DMS79 treated with DMSO at 0.1 percent for 48 hours (cell line): ENCODE results near the gene EPHA2.
A peak's percentile ranks its signal among the peaks of the same experiment; 100 is the strongest.
"Not testable (repeated sequence)": the region's sequence is repeated elsewhere in the genome, so short reads cannot be mapped to it uniquely, and the experiment has no call there.

Source experiments
- DNase-seq: peaks from one replicate; lab custom pipeline; 2025; lab: John Stamatoyannopoulos, UW

Gene EPHA2

DNA sequence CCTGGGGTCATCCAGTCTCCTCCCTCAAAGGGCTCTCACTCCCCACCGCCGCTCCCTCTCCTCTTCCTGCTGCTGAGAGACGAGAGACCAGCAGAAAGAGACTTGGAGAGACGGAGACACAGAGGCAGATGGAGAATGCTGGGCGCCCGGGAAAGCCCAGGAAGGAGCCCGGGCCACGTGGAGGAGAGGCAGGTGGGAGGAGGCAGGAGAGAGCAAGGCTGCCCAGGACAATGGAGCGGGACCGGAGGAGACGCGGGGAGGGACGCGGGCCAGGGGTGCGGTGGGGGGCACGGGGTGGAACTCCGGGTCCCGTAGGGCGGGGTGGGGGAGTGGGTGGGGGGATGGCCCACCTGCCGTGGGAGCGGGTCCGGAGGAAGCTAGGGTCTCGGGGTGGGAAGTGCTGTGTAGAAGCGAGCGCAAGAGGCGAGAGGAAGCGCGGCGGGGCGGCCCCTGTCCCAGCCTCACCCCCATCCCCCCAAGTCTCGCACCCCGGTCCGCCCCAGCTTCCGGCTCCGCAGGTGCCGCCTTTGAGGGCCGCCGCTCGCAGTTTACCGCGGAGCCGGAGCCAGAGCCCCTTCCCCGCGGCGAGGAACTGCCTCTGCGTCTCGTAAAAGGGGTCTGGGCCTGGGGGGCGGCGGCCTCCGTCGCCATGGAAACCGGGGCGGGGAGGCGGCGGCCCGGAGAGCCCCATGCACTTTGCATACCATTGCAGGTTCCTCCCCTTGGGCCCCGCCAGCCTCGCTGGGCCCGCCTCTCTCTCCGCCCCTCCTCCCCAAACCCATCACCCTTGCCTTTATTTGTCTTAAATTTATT is 11.7 kb upstream of the EPHA2 start:
- DNase-seq: no peak

DNA sequence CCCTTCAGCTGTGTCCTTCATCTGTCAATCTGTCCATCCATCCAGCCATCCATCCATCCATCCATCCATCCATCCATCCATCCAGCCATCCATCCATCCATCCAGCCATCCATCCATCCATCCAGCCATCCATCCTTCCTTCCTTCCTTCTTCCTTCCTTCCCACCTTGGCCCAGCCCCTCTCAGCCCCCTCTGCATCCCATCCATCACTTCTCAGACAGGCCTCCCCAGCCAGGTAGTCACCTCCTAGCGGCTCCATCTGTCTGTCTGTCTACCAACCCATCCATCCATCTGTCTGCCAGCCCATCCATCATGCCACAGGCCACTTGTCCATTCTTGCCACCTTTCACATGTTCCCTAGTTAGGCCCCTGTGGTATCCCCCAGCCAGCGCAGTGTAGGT is 10.2 kb upstream of the EPHA2 start:
- DNase-seq: no peak

DNA sequence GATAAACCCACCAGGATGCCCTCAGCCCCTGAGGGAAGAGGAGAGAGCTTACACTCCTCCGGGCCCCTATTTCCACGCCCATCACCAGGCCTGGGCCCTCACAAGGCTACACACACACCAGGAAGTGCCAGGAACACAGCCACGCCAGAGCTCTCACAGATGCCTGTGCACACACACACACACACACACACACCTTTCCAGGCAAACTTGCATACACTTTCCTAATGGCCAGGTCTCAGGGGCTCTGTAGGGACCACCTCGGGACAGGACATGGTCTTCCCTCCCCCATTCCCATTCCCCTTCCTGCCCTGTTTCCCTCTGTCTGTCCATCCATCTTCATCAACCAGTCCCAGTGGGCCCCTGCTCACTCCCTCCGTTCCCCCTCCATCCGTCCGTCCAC is 9.7 kb upstream of the EPHA2 start:
- no peak for DNase-seq

DNA sequence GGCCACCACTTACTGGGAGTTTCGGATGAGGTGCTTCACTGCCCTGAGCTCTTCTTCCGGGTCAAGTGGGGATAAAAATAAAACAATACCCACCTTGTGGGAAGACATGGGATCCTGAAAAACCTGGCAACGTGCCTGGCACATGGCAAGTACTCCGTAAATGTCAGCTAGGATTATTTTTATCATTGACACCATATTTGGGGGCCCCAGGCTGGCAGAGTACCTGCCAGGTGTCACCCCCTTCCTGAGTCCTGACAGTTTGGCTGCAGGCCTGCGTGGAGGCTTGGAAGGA is 9.2 kb upstream of the EPHA2 start:
- no peak for DNase-seq

DNA sequence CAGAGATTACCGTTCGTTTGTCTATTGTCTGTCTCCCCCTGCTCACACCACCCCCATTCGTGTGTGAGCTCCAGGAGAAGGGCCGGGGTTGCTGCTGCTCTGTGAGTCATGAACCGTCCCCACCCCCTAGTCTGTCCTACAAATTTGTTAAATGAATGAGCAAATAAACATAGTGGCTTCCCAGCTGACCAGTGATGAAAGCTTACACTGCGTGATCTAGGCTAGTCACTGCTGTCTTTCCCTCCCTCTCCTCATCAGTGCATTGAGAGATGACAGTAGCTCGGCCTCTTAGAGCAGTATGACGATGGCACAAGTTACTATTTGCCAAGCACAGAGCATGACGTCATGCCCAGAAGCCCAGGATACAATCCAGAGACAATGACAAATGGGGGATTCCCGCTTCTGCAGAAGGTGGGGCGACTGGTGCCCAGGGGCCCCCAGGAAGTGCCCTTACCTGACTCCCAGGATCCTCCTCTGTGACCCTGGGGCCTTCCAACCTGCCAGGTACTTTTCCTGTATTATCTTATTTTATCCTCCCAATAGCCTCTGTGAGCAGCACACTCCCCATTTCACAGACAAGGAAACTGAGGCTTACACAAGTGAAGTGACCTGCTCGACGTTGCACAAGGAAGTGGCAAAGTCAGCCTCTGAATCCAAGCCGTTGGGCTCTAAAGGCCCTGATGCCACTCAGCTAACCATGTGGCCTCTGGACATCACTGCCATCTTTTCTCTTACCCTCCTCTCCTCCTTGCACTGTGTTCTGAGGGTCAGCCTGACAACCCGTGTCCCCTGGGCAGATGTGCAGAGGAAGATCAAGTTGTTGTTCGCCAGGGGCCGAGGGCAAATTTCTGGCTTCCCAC is 8.6 kb upstream of the EPHA2 start:
- no peak for DNase-seq

DNA sequence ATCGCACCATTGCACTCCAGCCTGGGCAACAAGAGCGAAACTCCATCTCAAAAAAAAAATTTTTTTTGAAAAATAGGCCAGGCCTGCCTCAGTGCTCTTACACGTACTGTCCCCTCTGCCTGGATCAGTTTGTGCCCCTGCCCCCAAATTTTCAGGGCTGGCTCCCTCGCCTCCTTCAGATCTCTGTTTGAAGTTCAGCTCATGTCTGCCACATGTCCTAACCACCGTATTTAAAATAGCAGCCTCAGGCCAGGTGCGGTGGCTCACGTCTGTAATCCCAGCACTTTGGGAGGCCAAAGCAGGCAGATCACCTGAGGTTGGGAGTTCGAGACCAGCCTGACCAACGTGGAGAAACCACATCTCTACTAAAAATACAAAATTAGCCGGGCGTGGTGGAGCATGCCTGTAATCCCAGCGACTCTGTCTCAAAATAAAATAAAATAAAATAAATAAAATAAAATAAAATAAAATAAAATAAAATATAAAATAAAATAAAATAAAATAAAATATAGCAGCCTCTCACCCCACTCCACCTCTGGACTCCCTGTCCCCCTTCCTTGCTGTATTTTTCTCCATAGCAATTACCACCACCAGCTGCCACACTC is 7.8 kb upstream of the EPHA2 start:
- not testable (repeated sequence) for DNase-seq

DNA sequence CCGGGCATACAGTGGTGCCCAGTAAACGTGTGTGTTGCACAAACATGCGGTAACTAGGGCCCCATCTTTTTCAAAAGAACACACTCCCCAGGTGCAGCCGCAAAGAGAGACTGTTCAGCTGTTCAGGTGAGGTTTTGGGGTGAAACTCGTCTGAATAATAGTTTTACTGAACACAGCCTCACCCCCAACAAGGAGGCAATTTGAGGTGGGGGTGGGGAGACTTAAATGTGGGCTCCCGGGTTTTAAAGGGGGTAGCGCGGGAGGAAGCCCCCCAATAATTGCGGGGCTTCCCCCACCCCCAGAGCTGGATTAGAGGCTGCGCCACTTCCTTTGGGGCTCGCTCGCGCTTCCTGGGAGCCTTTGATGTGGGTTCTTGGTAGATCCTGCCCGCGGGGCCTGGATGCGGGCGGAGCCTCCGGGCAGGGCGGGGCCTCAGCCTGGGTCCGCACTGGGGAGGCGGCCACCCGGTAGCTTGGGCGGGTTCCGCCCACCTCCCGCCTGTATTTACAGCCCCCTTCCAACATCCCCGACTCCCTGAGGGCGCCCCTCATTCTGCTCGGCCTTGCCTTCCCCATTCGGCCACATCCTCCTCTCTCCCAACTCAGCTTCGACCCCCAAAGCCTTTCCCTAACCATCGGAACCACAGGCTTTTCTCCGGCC is 6.4 kb upstream of the EPHA2 start:
- no peak for DNase-seq

DNA sequence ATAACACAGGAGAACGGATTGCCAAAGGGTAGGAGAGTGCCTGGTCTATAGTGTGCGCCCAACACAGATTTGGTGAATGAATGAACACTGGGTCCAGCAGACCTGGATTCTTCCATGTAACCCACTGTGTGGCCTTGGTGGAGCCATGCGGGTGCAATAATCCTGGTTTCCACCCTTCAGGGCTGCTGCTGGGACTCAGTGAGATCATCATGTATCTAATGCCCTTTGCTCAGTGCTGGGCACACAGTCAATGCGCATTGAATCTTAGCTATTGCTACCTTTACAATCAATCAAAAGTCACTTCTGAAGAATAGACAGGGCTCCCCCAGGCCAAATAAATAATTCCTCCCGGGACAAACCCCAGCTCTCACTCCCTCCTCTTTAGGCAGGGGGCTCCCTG is 5.8 kb upstream of the EPHA2 start:
- DNase-seq: no peak

DNA sequence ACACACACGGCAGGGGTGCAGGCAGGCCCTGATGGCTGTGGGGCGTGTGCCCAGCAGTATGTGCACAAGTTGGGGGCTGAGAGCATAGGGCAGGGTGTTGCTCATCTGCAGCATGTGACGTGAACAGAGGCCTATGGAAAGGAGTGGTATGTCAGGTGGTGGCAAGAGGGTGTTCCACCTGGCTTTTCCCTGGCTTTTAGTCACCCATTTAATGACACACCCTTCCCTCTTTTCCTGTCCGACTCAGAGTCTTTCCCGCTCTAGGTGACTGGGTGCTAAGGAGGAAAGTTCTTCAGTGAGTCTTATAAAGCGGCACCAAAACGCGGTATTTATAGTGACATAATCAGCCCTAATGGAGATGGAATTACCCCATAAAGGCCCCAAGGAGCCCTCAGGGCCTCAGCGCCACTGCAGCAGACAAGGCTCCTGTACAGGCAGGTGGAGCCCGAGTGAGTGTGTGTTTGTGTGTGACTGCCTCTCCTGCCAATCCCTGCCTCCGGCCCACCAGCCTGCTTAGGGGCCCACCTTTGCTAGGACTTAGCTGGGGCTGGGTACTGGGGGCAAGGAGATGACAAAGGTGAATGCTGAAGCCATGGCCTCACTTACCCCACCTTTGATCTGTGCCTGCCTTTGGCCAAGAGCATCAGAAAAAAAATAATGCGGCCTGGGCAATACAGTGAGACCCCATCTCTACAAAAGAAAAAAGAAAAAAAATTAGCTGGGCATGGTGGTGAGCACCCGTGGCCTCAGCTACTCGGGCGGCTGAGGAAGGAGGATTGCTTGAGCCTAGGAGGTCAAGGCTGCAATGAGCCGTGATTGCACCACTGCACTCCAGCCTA is 3.3 kb upstream of the EPHA2 start:
- DNase-seq: no peak

DNA sequence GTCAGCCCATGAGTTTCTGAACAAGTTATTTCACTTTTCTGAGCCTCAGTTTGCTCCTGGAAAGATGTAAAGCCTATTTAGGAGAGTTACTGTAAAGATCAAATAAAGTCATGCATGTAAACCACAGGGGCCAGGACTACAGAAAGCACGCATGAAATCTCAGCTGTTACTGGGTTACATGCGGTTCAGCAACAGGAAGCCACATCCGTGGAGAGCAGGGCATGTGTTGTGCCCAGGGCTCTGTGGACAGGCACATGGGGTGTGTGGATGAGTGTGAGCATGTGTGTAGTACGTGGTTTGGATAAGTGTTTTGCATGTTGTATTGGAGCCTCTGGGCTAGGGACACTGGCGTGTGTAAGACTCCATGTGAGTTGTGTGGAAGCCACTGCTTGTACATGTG is 2.2 kb upstream of the EPHA2 start:
- no peak for DNase-seq

DNA sequence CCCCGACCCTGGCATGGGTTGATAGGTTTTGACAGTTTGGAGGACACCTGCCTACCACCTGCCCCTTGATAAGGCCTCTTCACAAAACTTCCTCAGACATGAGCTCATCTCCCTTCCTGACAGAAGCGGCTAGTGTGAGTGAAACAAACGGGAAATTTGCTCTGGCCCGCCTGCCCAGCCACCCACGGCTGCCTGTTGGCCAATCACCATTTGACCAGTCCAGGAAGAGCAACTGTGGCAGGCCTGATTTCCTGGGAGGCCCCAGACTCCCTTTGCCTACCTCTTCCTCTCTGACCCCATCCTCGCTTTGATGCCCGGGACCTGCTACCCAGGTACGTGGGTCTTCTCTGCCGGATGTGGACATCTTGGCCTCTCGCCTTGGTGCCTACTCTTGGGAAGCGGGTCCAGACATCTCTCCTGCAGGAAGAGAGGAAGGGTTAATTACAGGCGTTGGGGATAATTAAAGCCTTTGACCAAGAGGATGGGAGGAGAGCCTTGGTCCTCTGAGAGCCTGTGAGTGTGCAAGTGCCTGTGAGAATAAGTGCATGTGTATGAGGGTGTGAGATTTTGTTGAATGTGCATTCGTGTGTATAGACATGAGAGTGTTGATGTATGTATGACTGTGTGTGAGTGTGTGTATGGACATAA is 1.1 kb upstream of the EPHA2 start:
- DNase-seq: no peak

DNA sequence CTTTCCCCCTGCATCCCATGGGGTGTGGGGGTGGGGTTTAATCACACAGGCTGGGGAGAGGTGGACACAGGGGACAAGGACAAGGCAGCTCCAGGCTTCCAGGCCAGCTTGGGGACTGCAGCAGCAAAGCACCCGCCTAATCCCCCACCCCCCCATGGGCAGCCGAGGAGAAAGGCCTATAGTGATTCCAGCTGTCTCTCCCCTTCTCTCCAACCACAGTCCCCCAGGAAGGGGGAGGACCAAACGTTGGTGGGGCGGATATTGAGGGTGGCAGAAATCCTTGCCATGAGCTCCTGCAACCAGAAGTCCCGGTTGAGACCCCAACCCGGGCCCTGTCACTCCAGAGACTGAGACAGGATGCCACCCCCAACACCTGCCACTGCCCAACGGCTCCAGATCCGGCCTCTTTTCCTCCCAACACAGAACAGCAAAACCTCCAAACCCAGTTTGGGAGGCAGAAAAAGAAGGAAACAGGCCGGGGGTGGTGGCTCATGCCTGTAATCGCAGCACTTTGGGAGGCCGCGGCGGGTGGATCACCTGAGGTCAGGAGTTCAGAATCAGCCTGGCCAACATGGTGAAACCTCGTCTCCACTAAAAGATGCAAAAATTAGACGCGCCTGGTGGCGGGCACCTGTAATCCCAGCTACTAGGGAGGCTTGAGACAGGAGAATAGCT is 1.7 kb downstream of the EPHA2 start:
- no peak for DNase-seq

DNA sequence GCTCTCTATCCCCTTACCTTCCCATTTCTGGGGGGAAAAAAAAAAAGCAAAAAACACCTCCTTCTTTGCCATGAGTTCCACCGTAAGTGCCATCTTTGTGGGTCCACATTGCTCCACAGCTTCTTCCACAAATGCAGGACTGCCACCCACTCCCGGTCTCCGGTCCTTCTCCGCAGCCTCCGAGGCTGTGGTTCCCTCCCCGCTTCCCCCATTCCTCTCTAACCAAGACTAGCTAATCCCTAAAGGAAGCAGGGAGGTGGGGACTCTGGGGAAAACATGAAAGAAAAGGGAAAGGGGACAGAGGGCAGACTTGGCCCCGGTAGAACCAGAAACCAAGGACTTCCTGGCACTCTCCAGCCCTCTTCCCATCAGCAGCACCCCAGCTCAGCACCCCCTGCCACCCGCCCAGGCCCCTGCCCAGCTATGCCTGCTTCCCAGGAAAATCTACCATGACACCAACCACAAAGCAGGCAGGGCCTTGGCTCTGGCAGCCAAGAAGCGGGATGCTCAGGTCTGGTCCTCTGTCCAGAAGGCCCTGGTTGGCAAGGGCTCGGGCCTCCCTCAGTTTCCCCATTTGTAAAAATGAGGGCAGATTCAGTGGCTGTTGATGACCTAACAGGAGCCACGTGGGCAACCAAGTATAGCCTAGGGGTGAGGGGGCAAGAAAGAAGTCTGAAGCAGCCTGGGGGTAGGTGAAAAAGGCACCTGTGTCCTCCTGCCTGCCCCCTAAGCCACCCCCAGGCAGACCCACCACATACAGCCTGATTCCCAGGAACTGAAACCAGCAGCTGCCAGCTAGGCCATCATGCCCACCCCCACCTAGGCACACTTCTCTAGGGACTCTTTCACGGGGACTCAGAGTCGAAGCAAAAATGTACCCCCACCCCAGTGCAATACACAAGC is 2.5 kb downstream of the EPHA2 start:
- DNase-seq: no peak

DNA sequence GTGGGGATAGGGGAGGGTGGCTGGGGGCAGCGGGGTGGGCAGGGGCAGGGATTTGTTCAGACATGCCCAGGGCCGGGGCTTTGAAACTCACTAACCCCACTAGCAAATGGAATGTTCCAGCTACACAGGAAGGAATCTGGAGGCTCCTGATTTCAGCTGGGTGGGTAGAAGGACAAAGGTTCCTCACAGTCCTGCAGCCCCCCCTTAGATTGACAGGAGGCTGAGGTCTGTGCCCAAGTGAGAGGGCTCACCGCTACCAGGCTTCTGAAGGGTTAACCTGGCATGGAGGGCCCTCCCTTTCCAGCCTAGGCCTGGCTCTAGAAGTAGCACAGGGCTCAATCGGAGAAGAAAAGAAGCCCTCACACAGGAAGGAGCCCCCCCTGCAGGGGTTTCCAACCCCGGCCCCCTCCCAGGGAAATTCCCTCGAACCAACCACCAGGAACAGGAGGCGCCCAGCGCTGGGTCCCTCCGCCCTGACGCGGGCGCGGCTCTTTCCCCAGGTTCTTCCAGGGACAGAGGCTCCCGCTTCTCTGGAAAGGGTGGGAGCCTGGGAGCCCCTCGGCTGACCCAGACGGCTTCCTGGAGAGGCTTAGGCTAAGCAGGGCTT is 3.3 kb downstream of the EPHA2 start:
- DNase-seq: no peak

DNA sequence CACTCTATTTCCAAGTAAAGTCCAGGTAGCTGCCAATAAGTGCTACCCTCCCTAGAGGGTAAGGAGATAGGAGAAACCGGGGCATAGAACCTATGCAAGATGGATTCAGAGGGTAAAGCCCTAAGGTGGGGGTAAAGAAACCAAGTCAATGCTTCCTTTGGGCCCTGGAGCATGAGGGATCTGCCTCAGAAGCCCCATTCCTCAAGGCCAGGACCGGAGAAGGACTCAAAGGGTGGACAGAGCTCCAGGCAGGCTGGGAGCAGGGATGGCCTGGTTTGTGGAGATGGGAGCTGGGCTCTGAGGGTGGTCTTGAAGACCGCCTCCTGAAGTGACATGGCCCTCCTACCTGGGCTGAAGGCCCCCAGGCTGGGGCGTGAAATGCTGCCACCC is 3.9 kb downstream of the EPHA2 start:
- no peak for DNase-seq

DNA sequence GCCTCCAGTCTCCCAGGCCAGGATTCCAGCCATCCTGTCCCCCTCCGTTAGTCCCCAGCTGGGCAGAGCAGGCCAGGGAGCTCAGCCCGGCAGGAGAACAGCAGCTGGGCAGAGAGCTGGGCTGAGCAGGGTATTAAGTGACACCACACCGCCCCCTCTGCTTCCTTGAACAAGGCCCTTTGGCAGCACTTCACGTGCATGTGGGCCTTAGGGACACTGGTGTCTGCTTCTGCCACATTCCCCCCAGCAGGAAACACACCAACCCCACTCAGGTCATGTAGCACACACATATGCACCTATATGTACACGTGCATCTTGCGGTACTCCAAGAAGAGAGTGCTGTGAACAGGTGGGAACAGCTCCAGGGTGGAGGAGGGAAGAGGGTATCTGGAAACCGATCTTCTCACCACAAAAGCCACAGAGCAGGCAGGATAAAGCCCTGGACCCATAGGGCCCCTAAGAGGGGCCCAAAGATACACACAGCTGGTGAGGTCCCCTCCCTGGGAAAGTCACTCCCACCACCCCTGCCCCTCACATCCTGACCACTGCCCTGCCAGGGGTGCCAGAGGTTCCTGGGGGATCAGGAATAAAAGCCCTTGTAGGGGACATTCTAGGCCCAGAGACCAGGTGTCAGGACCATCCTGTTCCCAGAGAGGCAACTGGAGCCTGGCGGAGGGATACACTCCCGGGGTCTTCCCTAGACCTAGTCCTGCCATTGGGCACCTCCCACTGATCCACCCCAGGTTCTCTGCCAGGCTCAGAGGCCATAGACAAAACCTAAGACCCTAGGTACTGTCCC is 4.5 kb downstream of the EPHA2 start:
- DNase-seq: peak; percentile 43

DNA sequence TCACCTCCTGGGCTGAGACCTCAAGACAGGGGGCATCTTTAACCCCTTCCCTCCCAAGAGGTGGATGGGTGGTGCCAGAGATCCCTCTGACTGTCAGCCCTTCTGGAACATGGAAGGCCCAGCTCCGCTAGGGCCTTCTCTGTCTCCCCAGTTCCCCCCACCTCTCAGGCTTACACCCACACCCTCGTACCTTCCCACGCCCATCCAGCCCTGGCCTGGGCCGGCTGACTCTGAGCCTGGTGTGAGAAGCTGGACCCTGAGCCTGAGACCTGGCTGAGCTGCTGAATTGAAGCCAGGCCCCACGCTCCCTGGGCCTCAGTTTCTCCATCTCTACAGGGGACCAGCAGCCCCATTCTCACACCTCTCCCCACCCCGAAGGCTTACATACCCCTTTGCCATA is 5.4 kb downstream of the EPHA2 start:
- DNase-seq: no peak
